HepG2 (cell line): Measurements from ENCODE around the gene METTL13. TPM values are rescaled to one million over a fixed set of nuclear protein-coding genes. Genes with fewer than 3 reads are reported as not detected.

Experiments used
- ATAC-seq: fragments of 200-7000 bp; cut with Tn5 transposase; 3 replicates; pipeline ENCODE4 v1.9.1; 2020; ENCODE audit warnings: mild to moderate bottlenecking, moderate library complexity
- BruUV-seq: library from RNA; stranded (reverse); fragments of 400-500 nt; replicated peaks from 2 replicates; lab custom pipeline; 2021; lab: Mats Ljungman, UMichigan
- CTCF ChIA-PET: fragments of 300-600 bp; formaldehyde crosslinking; extraction: SDS; loops from one replicate; lab custom pipeline; 2021; ENCODE audit warnings: low total read pairs, inconsistent platforms, low intra/inter-chr PET ratio; lab: Yijun Ruan, JAX
- POLR2A ChIA-PET: fragments of 350-600 bp; sonication (Branson Sonifier 250); formaldehyde crosslinking; loops from one replicate; lab custom pipeline; 2020; ENCODE audit warnings: antibody characterized with exemption, inconsistent platforms; lab: Yijun Ruan, JAX
- DNase-seq: peaks from one replicate; pipeline ENCODE4 v3.0.0-alpha.2; 2015; ENCODE audit warnings: low spot score
- FAIRE-seq: peaks from 3 replicates; lab custom pipeline; 2011; peaks lifted over from hg19 to GRCh38; lab: Jason Lieb, UNC
- H2AFZ ChIP-seq: one replicate; pipeline ENCODE4 v1.6.1; 2011; ENCODE audit warnings: low read length, inconsistent platforms
- H3K27ac ChIP-seq: fragments of 300-600 bp; 3 replicates; pipeline ENCODE4 v1.8.0; 2011; ENCODE audit warnings: mixed run types, mild to moderate bottlenecking, mixed read lengths, low read length, inconsistent platforms; ENCODE audit not compliant: insufficient read depth; ENCODE audit errors: extremely low read length
- H3K27me3 ChIP-seq, 2 experiments: fragments of 200-600 bp in 1 of 2; 2 replicates in 1 of 2; 3 replicates in 1 of 2; pipeline versions ENCODE4 v1.6.0 to v1.8.0; 2011; ENCODE audit warnings: low read length in 2 of 2, mild to moderate bottlenecking in 2 of 2, moderate library complexity in 2 of 2, inconsistent platforms in 1 of 2; ENCODE audit not compliant: insufficient read depth in 2 of 2, control insufficient read depth in 1 of 2
- H3K36me3 ChIP-seq, 2 experiments: fragments of 200-600 bp in 1 of 2; replicated peaks in 1 of 2; 2 replicates in 1 of 2; 3 replicates in 1 of 2; pipeline versions ENCODE4 v1.5.1 to v1.8.0; 2011; ENCODE audit warnings: low read length in 2 of 2, inconsistent platforms in 1 of 2; ENCODE audit not compliant: insufficient read depth in 2 of 2, control insufficient read depth in 1 of 2
- H3K4me1 ChIP-seq: 2 replicates; pipeline ENCODE4 v1.5.1; 2012; ENCODE audit warnings: low read length, inconsistent platforms; ENCODE audit not compliant: insufficient read depth
- H3K4me2 ChIP-seq: 2 replicates; pipeline ENCODE4 v1.6.0; 2011; ENCODE audit warnings: low read depth, low read length, inconsistent platforms
- H3K4me3 ChIP-seq, 3 experiments: fragments of 200-600 bp in 1 of 3; sonication (generic), shearing (Covaris generic) in 1 of 3; replicated peaks in 1 of 3; 2 replicates each; pipeline ENCODE4 v1.5.1; 2011 to 2016; ENCODE audit warnings: low read length in 3 of 3, inconsistent platforms in 2 of 3, low read depth in 2 of 3, mild to moderate bottlenecking in 2 of 3, control low read depth in 1 of 3, mixed read lengths in 1 of 3; ENCODE audit not compliant: insufficient read depth in 1 of 3
- H3K79me2 ChIP-seq: one replicate; pipeline ENCODE4 v1.6.1; 2011; ENCODE audit warnings: low read length, inconsistent platforms; ENCODE audit not compliant: insufficient read depth
- H3K9ac ChIP-seq: 2 replicates; pipeline ENCODE4 v1.6.0; 2011; ENCODE audit warnings: mild to moderate bottlenecking, low read depth, low read length, inconsistent platforms; ENCODE audit not compliant: insufficient read depth
- H3K9me3 ChIP-seq: 2 replicates; pipeline ENCODE4 v1.5.1; 2012; ENCODE audit warnings: mild to moderate bottlenecking, low read length
- H4K20me1 ChIP-seq: 2 replicates; pipeline ENCODE4 v1.6.0; 2011; ENCODE audit warnings: inconsistent platforms, mild to moderate bottlenecking, low read length, moderate library complexity; ENCODE audit not compliant: insufficient read depth
- FOSL1 ChIP-seq: sonication (generic); formaldehyde crosslinking; IDR thresholded peaks from 2 replicates; pipeline ENCODE4 v1.9.0; 2021; ENCODE audit warnings: missing genetic modification reagents, borderline replicate concordance
- GZF1 ChIP-seq: sonication (generic); formaldehyde crosslinking; IDR thresholded peaks from 2 replicates; pipeline ENCODE4 v1.5.1; 2020; ENCODE audit warnings: mild to moderate bottlenecking, missing genetic modification reagents
- LRRFIP1 ChIP-seq: sonication (generic); formaldehyde crosslinking; conservative IDR thresholded peaks from 2 replicates; pipeline ENCODE4 v1.4.0; 2020; ENCODE audit warnings: missing genetic modification reagents
- NCOA1 ChIP-seq: sonication (generic); formaldehyde crosslinking; IDR thresholded peaks from 2 replicates; pipeline ENCODE4 v1.9.0; 2021; ENCODE audit warnings: missing genetic modification reagents
- NFE2L2 ChIP-seq: fragments of 150-350 bp; IDR thresholded peaks from 2 replicates; pipeline ENCODE4 v1.6.1; 2014; ENCODE audit warnings: low read length
- SOX13 ChIP-seq, 3 experiments: fragments of 450-650 bp in 1 of 3; sonication (generic) in 1 of 3; formaldehyde crosslinking in 1 of 3; IDR thresholded peaks in 2 of 3; conservative IDR thresholded peaks in 1 of 3; 2 replicates each; pipeline versions ENCODE4 v1.5.0 to v1.6.1; 2016 to 2020; ENCODE audit warnings: antibody characterized with exemption in 1 of 3, mild to moderate bottlenecking in 1 of 3, missing compliant biosample characterization in 1 of 3, missing genetic modification reagents in 1 of 3, moderate library complexity in 1 of 3
- STAT6 ChIP-seq: sonication (generic); formaldehyde crosslinking; IDR thresholded peaks from 2 replicates; pipeline ENCODE4 v1.4.0; 2020; ENCODE audit warnings: missing genetic modification reagents, mild to moderate bottlenecking, borderline replicate concordance
- ZBTB3 ChIP-seq: sonication (generic); formaldehyde crosslinking; IDR thresholded peaks from 2 replicates; pipeline ENCODE4 v1.4.0; 2020; ENCODE audit warnings: low read depth, mild to moderate bottlenecking, moderate library complexity, missing genetic modification reagents, borderline replicate concordance
- ZNF383 ChIP-seq: sonication (generic); formaldehyde crosslinking; IDR thresholded peaks from 2 replicates; pipeline ENCODE4 v1.4.0; 2020; ENCODE audit warnings: missing genetic modification reagents, mild to moderate bottlenecking, borderline replicate concordance
- ZNF562 ChIP-seq: sonication (generic); formaldehyde crosslinking; IDR thresholded peaks from 2 replicates; pipeline ENCODE4 v1.8.0; 2022; ENCODE audit warnings: missing genetic modification reagents, borderline replicate concordance
- ZNF746 ChIP-seq: sonication (generic); formaldehyde crosslinking; IDR thresholded peaks from 2 replicates; pipeline ENCODE4 v1.8.0; 2022; ENCODE audit warnings: mild to moderate bottlenecking, missing genetic modification reagents
- ZXDC ChIP-seq: sonication (generic); formaldehyde crosslinking; IDR thresholded peaks from 2 replicates; pipeline ENCODE4 v1.5.0; 2020; ENCODE audit warnings: mild to moderate bottlenecking, missing genetic modification reagents
- WGBS: methylation state at CpG from one replicate; pipeline ENCODE4 v1.1.6; 2017; ENCODE audit warnings: low lambda C conversion rate; 5-methylcytosine and 5-hydroxymethylcytosine counted together
- in situ Hi-C: cut with HindIII; loops from 2 replicates; pipeline ENCODE4 v1.10.0; 2017; ENCODE audit warnings: low pct_unique_long_range_greater_than_20kb; ENCODE audit not compliant: extremely low pct_ligation_motif_present
- intact Hi-C: fragments of 100-400 bp; cut with micrococcal nuclease; formaldehyde crosslinking; loops from one replicate; pipeline ENCODE4 v1.10.0; 2022; ENCODE audit not compliant: unreplicated experiment
- polyA plus RNA-seq, 8 experiments: library from polyadenylated mRNA; depleted of rRNA in 3 of 8; stranded (reverse) in 7 of 8; unstranded in 1 of 8; fragments of >200 nt; fragmentation: Illumina TruSeq in 4 of 8; extraction: Trizol in 4 of 8; gene quantifications; 2 replicates each; pipeline versions ENCODE4 v1.2.1 to v1.2.3, GENCODE V29; 2011 to 2016; ENCODE audit warnings: low read depth in 4 of 8, missing spikeins in 1 of 8, mixed read lengths in 1 of 8; ENCODE audit not compliant: insufficient read depth in 1 of 8
- total RNA-seq, 5 experiments: library from RNA; depleted of rRNA; stranded (reverse); fragments of >200 nt; fragmentation: Illumina TruSeq; extraction: Trizol; gene quantifications; 2 replicates each; pipeline ENCODE4 v1.2.3, GENCODE V29; 2016; ENCODE audit warnings: low read depth in 1 of 5

Gene METTL13
- total and polyA plus RNA-seq, 2 of the 13 experiments (the other 11 are each of a cell fraction or from before 2014, with no cell fraction given) = 18.6 to 22.8 TPM

- DNase-seq (no peak), FAIRE-seq (no peak), ATAC-seq (no peak)
- no peaks in the 10 kb centered on the region for H3K9me3 ChIP-seq
- no peaks in the 10 kb centered on the region for H3K79me2 ChIP-seq
- intact Hi-C loops (loop anchor here (5.0 kb wide), 1 partner anchor 1271 kb away; no protein-coding TSS in a partner anchor), in situ Hi-C loops (no loop called here)
- no peak overlapping the region for H3K27ac ChIP-seq
- no peaks in the 10 kb centered on the region for H4K20me1 ChIP-seq
- TF ChIP-seq STAT6 (CRISPR knock-in tag) (no peak), FOSL1 (CRISPR knock-in tag) (no peak), LRRFIP1 (no peak), ZNF562 (no peak), NFE2L2 (no peak), ZNF383 (CRISPR knock-in tag) (no peak), ZXDC (CRISPR knock-in tag) (no peak), SOX13 (IDR thresholded peaks at IDR 0.05) (no peak), SOX13 (CRISPR knock-in tag; conservative IDR thresholded peaks at IDR 0.05 in 1 of 2, IDR thresholded peaks at IDR 0.05 in 1 of 2) (no peak), ZBTB3 (no peak), NCOA1 (no peak), ZNF746 (CRISPR knock-in tag) (no peak), GZF1 (CRISPR knock-in tag) (no peak)
- no peaks in the 10 kb centered on the region for H3K4me1 ChIP-seq
- no peak overlapping the region for H3K9ac ChIP-seq
- H3K4me3 ChIP-seq = no peak overlapping the region
- no peaks in the 10 kb centered on the region for H3K27me3 ChIP-seq
- CTCF ChIA-PET = no interaction called here
- H3K36me3 ChIP-seq = peaks cover 7 to 39% of the 10 kb centered on the region in 2 experiments; a peak in 4 of 5 replicates
- H2AFZ ChIP-seq = no peak overlapping the region
- POLR2A ChIA-PET = interaction anchor here (1.1 kb wide), 1 partner anchor 16 kb away, joined by 3 read pairs; the partner anchor contains the start of gene METTL13
- H3K4me2 ChIP-seq = no peak overlapping the region
- 97% methylated on average over 3 of the region's 3 CpGs for WGBS
- BruUV-seq = no TSS peak
Observed at GRCh38 chr1:171798311-171798710, 16.9 kb downstream of the METTL13 start.
